Ureter (tissue), 1 donor: ENCODE data around the gene C2CD2. TPM values are rescaled to one million over a fixed set of nuclear protein-coding genes. Genes with fewer than 3 reads are reported as not detected.

Source experiments
- DNase-seq: peaks from one replicate; pipeline ENCODE4 v3.0.0-alpha.2; 2020; ENCODE audit warnings: low spot score
- total RNA-seq: library from RNA; stranded (reverse); gene quantifications from one replicate; pipeline ENCODE4 v1.2.4, GENCODE V29; 2023
- donor health status: DM: yes; HTN: yes; CAD: no.

Gene C2CD2
- total RNA-seq, 1 donor from 2014 or later = 66.4 TPM

- no peak for DNase-seq
Measured at GRCh38 chr21:41868062-41868710, 85.6 kb downstream of the C2CD2 start.

DNA sequence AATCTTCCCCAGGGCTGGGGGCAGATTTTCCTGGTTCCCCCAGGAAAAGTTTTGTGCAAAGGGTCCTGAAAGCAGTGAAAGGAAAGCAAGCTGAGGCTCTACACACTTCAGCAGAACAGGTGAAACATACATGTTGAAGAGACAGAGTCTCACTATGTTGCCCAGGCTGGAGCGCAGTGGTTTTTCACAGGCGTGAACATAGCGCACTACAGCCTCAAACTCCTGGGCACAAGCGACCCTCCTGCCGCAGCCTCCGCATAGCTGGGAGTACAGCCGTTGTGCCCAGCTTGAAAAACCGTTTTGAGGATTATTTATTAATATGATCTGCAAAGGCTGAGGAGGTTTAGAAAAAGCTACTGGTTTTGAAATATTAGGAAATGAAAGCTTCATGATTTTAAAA, 86.5 kb downstream of the C2CD2 start:
- no peak for DNase-seq

DNA sequence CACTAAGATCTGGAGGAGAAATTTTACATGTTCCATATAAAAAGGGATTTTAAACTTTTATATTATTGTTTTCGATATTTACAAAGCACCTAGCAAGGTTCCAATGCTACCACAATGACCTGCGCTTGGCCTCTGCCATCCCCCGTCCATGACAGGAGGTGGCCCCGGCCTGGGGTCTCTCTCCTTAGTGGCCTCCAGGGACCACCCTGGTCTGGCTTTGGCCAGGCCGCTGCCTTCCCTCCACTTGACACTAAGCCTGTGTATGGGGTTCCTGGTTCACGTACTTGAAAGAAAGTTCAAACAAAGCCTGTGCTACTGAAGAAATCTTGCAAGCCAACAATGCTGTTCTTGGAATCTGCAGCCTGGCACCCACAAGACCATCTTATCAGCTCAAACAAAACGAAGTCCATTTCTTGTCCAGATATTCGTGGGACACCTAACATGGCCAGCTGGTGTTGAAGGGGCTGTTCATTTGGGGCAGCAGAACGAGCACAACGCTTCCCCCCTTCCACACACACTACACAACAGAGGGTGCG, 87.5 kb downstream of the C2CD2 start:
- DNase-seq = no peak

- DNase-seq = no peak
Measured at GRCh38 chr21:41865002-41865777, 88.6 kb downstream of the C2CD2 start.

DNA sequence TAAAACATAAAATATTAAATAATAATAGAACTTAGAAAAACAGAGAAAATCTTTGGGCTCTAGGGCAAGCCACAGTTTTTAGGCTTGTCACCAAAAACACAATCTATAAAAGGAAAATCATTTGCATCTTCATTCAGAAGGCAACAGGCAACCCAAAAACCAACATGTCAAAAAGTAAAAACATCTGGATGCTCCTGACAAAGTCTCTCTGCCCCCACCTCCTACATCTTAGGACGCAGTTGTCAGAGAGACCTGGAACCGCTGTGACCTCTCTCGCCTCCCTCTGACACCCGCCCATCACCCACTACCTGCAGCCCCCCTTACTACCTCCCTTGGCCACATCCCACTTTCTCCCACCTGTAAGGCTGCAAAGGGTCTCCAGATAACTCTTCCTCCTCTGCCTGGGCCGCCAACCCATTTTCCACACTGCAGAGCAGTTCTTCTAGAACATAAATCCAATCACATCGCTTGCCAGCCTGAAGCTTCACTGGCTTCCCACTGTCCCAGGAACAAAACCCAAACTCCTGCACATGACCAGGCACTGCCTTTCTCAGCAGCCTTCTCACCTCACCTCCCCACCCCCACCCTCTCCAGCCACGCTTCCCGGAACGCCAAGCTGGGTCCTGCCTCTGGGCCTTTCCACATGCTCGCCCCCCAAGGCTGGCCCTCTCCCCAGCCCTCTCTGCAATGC, 89.4 kb downstream of the C2CD2 start:
- DNase-seq = no peak

GRCh38 chr21:41863439-41863740, 90.4 kb downstream of the C2CD2 start:
- no peak for DNase-seq

DNA sequence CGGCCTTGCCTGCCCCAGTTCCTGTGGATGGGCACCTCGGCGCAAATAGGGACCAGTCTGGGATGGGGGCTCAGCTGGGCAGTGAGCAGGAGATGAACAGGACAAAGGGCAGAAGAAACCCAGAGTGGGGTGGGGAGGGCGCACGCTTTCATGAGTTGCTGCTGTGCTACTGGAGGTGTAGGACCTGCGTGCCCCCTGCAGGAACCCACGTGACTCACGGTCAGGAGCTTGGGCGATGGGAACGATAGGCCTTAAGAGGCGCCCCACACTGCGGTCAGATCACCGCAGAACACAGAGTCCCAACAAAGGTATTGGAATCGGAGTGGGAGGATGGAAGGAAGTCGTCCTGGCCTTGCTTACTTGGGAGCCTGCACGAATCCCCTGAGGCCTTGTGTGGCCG, 91.8 kb downstream of the C2CD2 start:
- no peak for DNase-seq

DNA sequence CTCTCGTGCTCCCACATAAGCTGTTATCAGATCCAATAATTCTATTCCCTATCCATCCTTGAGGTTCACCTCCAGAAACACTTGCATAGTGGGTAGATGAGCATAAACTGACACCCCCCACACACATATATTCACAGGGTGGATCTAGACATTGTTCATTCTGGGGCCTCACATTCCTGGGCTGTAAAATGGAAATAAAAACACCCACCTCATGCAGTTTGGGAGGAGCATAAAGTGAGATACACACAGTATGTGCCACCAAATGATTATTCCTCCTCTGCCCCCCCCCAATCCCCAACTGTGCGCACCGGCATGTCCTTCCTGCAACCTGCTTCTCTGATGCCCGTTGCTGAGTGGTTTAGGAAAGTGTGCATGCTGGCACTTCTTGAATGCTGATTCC, 92.6 kb downstream of the C2CD2 start:
- no peak for DNase-seq

DNA sequence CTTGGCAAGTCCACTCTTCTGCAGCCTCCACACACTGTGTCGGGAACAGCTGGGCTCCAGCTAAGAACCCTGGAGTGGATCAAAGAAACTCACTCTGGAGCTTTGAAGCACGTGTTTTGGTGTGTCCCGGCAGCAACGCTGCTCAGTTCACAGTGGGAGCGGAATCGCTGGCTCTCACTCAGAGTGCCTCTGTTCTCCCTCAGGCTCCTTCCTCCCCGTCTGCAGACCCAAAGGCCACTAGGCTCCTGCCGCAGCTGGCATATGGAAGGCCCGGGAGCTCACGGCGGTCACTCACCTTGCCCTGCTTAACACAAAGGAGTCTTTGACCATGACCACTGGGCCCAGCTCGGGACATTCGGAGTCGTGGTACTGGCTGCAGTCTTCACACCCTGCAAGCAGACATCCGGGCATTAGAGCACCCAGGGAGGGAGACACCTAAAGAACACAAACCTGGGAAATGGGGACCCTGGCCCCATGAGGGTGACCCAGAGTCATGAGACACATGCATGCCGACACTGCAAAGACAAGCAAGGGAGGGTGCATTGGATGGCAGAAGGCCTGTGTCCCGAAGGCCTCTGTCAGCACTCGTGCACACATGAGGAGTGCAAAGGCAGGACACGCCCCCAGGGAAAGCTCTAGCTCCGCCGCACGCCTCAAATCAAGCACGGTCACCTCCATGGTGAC, 94.4 kb downstream of the C2CD2 start:
- no peak for DNase-seq

DNA sequence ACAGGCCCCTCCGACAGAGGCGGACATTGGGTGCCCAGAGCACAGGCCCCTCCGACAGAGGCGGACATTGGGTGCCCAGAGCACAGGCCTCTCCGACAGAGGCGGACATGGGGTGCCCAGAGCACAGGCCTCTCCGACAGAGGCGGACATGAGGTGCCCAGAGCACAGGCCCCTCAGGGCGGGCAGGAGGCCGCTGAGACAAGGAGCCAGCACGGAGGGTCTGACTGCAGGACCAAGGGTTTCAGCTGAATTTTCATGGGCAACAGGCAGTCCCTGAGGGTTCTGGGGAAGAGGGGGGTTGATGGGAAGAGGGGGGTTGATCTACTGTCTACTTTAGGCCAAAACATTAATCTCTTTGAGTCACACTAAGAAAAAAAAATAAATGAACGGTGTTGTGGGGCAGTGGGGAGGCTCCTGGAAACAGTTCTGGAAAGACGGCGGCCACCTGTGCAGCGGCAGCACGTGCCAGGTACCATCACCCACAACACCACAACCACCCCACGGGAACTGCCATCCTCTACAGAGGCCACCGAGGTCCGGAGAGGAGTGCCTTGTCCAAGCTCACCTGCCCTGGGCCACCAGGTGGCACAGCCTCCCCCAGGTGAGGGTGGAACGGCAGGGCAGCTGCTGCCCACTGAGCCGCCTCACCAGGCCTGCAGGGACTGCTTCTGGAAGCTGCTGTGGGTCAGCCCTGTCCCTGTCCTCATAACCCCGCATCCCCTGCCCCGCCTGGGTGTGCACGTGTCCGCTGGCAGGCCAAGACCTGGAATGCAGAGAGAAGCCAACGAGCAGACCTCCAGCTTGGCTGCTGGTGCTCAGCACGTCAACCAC, 95.1 kb downstream of the C2CD2 start:
- no peak for DNase-seq

DNA sequence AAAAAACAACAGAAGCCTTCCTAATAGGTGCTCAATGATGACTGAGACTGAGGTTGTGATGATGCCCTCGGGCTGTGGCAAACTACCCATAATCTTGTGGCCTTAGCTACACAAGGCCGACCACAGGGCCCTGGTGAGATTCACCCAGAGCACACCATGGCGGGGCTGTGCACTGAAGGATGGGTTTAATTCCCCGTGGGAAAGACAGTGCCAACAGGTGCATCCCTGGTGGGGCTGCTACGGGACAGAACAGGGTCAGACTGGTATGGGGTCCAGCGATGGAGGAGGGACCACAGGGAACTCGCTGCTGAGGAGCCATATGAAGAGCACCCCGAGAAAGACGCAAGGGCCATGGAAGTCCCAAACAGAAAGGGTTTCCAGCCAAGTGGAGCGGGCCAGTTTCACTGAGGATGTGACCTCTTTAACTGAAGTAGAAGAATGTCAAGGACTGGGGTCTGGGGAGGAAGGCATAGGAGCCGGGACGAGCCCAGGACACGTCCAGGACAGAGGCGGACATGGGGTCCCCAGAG, 96.0 kb downstream of the C2CD2 start:
- no peak for DNase-seq

GRCh38 chr21:41856572-41856971, 97.2 kb downstream of the C2CD2 start:
- no peak for DNase-seq

DNA sequence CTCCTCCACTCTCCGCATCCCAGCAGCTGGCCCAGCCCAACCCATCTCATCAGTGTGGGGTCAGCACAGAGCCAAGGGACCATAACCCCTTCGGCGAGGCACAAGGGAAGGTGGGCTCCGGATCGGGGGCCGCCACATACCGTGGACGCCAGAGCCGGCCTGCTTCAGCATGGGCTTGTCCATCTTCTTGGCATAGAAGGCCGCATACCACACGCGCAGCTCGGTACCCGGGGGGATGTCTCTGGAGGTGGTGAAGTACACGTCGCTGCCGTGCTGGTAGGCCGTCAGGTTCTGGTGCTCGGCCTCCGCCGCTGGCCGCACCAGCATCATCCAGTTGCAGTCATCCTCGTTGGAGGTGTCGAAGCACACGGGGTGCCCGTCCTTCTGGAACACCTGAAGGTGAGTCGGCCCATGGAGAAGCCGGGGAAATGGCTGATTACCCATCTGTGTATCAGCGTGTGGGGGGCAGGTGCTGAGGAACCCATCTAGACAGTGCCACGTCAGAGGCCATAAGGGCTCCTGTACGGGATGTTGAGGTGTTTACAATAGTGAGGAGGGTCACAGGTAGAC, 99.3 kb downstream of the C2CD2 start:
- no peak for DNase-seq

- DNase-seq = no peak
Measured at GRCh38 chr21:41852929-41853320, 100.9 kb downstream of the C2CD2 start.

DNA sequence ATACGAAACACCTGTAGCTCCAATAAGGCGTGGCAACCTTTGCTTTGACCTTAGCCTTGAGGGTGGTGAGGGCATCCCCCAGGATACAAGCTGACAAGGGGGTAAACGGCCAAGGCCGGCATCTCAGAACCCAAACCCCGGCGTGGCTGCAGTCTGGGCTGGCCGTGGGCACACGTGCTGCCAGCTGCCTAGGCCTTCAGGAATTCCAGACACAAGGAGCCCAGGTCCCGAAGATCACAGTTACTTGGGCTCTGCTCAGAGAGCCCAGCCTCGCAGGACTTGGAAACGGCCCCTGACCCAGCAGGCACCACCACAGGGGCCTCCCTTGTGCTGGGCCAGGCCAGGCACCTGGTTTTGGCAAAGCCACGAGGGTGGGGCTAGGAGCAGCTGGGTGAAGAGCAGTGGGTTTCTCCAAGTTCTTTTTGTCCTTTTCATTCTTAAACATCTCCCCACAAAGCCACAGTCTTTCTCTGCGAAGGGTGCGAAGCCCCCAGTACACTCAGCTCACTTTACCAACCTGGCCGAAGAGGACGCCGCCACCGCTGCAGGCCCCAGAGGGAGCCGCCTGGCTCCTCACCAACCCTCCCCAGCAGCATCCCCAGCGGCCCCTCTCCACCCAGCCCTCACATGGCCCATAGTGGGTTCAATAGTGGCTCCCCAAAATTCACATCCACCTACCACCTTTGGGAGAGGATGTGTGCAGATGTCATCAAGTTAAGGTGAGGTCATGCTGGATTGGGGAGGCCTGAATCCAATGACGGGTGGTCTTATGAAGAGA, 101.5 kb downstream of the C2CD2 start:
- DNase-seq = no peak

DNA sequence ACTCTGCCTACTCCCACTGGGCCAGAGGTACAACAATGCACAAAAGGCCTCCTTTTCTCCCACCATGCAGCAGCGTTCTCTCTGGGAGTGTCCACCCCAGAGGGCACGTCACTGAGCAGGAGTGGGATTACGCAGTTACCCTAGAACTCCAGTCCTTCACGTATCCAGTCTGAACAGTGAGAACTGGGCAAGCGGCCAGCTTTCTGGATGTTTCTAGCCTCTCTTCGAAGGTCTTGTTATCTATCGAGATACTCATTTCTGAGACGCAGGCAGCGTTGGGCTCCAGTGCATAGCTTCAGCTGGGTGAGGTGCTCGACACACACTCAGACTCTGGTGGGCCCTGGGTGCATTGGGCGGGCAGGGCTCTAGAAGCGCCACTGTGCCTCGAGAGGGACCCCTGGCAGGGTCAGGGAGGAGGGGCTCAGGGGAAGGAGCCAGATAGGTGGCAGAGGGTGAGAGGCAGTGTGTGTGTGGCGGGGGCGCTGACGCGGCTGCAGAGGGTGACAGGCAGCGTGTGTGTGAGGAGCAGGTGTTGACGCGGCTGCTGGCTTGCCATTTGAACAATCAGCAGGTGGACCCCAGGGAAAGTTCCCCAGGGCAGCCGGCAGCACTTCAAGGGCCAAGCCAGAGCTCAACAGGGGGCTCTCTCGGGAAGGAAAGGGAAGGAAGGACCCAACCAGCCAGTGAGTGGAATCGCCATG, 102.6 kb downstream of the C2CD2 start:
- DNase-seq = no peak

DNA sequence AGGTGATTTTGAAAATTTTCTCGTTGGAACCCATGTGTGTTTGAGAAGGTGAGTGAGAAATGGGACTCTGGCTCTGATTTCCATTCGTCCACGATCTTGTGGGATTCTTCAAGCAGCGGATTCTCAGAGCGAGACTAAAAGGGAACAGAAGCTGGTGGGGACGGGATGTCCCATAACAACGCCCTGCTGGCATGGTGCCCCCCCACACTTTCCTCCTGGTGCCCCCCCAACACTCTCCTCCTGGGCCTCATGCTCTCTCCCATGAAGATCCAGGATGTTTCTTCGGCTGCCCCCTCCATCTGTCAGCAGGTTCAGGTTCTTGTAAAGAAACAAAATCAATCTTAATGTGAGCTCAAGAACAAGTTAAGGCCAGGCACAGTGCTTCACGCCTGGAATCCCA, 103.7 kb downstream of the C2CD2 start:
- no peak for DNase-seq

DNA sequence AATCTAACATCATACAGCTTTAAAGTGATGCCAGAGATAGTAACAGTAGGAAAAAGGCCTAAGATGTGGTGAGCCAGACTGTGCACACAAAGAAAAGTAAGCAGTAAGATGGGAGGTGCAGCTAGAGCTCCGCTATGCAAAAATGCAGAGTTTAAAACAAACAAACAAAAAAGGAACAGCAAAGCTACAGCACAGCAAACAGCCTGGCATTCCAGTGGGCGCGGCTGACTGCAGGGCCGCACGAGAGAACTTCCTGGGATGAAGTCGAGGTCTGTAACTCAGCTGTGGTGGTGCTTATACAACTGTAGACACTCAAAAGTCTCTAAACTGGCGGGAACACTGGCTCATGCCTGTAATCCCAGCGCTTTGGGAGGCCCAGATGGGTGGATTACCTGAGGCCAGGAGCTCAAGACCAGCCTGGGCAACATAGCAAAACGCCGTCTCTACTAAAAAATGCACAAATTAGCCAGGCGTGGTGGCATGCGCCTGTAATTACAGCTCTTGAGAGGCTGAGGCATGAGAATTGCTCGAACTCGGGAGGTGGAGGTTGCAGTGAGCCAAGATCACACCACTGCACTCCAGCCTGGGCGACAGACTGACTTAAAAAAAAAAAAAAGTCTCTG, 104.7 kb downstream of the C2CD2 start:
- no peak for DNase-seq

DNA sequence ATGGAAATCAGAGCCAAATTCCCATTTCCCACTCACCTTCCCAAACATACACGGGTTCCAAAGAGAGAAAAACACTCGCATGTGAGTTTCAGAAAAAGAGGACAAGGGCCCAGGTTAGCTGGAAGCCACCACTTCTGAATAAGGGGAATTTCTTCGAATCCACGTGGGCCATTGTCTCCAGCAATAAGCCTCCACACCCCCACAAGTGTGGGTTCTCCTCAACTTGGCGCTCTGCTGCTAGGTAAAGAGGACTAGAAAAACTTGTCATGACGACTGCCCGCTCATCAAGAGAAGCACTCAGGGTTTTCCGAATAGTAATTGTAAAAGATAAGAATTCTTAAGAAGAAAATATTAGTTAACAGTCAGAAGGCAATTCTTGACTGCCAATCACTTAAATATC, 105.3 kb downstream of the C2CD2 start:
- DNase-seq = no peak
